HCT116 (cell line): ENCODE results near the gene MEF2D. TPM values are rescaled to one million over a fixed set of nuclear protein-coding genes. Genes with fewer than 3 reads are reported as not detected.

Experiments
- ATAC-seq: fragments of 200-7000 bp; cut with Tn5 transposase; 2 replicates; pipeline ENCODE4 v1.9.1; 2020; ENCODE audit warnings: mild to moderate bottlenecking, moderate library complexity
- BruUV-seq: library from RNA; stranded (reverse); fragments of 400-500 nt; replicated peaks from 2 replicates; lab custom pipeline; 2021; lab: Mats Ljungman, UMichigan
- CTCF ChIA-PET: fragments of 300-600 bp; sonication (Branson Sonifier 250); formaldehyde crosslinking; loops from one replicate; lab custom pipeline; 2021; ENCODE audit warnings: antibody characterized with exemption; lab: Charles Lee
- POLR2A ChIA-PET: fragments of 300-600, 350-600 bp; sonication (Branson Sonifier 250); formaldehyde crosslinking; loops from one replicate; lab custom pipeline; 2021; ENCODE audit warnings: antibody characterized with exemption; lab: Charles Lee
- RAD21 ChIA-PET, 2 experiments: fragments of 300-600 bp; sonication (Branson Sonifier 250); formaldehyde crosslinking; loops; one replicate each; lab custom pipeline; 2023; ENCODE audit warnings: low total read pairs in 2 of 2; ENCODE audit not compliant: uncharacterized antibody in 2 of 2, unreplicated experiment in 2 of 2, low non-redundant PET in 1 of 2; lab: Charles Lee
- DNase-seq: peaks from one replicate; pipeline ENCODE4 v3.0.0-alpha.2; 2010; ENCODE audit warnings: low read depth, low spot score
- H2AFZ ChIP-seq: fragments of 200-600 bp; shearing (Covaris generic), sonication (generic); 2 replicates; pipeline ENCODE4 v1.6.1; 2017; ENCODE audit warnings: low read depth, mixed run types, mixed read lengths, antibody characterized with exemption, low read length; ENCODE audit not compliant: poor library complexity, severe bottlenecking
- H3K27ac ChIP-seq: 2 replicates; pipeline ENCODE4 v1.5.1; 2012; ENCODE audit warnings: low read depth, low read length
- H3K27me3 ChIP-seq: fragments of 200-600 bp; sonication (generic); 2 replicates; pipeline ENCODE4 v1.6.1; 2016; ENCODE audit warnings: mixed run types, low read length, mixed read lengths; ENCODE audit not compliant: insufficient read depth
- H3K36me3 ChIP-seq, 2 experiments: fragments of 200-500 bp in 1 of 2; fragments of 200-600 bp in 1 of 2; sonication (Bioruptor generic) in 1 of 2; sonication (generic) in 1 of 2; 2 replicates each; pipeline versions ENCODE4 v1.5.1 to v1.6.1; 2014 to 2016; ENCODE audit warnings: low read length in 2 of 2, inconsistent platforms in 1 of 2, mixed read lengths in 1 of 2, mixed run types in 1 of 2; ENCODE audit not compliant: insufficient read depth in 2 of 2, control insufficient read depth in 1 of 2
- H3K4me1 ChIP-seq, 2 experiments: fragments of 200-600 bp in 1 of 2; sonication (generic) in 1 of 2; 2 replicates each; pipeline versions ENCODE4 v1.5.1 to v1.6.1; 2012 to 2017; ENCODE audit warnings: low read length in 2 of 2, inconsistent platforms in 1 of 2, mild to moderate bottlenecking in 1 of 2, mixed read lengths in 1 of 2, mixed run types in 1 of 2, moderate library complexity in 1 of 2; ENCODE audit not compliant: insufficient read depth in 2 of 2, control insufficient read depth in 1 of 2
- H3K4me2 ChIP-seq: fragments of 200-600 bp; sonication (generic); 2 replicates; pipeline ENCODE4 v1.6.1; 2017; ENCODE audit warnings: mixed run types, low read length, mixed read lengths
- H3K4me3 ChIP-seq, 2 experiments: fragments of 200-600 bp in 1 of 2; sonication (generic) in 1 of 2; replicated peaks in 1 of 2; 2 replicates each; pipeline ENCODE4 v1.5.1; 2011 to 2016; ENCODE audit warnings: low read length in 2 of 2, control low read depth in 1 of 2, low read depth in 1 of 2, mild to moderate bottlenecking in 1 of 2, mixed read lengths in 1 of 2, mixed run types in 1 of 2
- H3K79me2 ChIP-seq: fragments of 200-600 bp; sonication (generic); 2 replicates; pipeline ENCODE4 v1.6.1; 2017; ENCODE audit warnings: mild to moderate bottlenecking, mixed run types, low read length, moderate library complexity, mixed read lengths; ENCODE audit not compliant: insufficient read depth
- H3K9ac ChIP-seq: fragments of 200-600 bp; sonication (generic); 2 replicates; pipeline ENCODE4 v1.6.1; 2016; ENCODE audit warnings: low read length, mixed read lengths
- H3K9me2 ChIP-seq: fragments of 200-600 bp; sonication (generic), shearing (Covaris generic); 2 replicates; pipeline ENCODE4 v1.6.1; 2017; ENCODE audit warnings: mixed run types, mild to moderate bottlenecking, moderate library complexity; ENCODE audit not compliant: insufficient read depth
- H3K9me3 ChIP-seq, 2 experiments: fragments of 200-500 bp in 1 of 2; fragments of 200-600 bp in 1 of 2; sonication (Bioruptor generic) in 1 of 2; sonication (generic) in 1 of 2; 2 replicates each; pipeline ENCODE4 v1.6.1; 2014 to 2017; ENCODE audit warnings: low read length in 2 of 2, mixed read lengths in 2 of 2, inconsistent platforms in 1 of 2, low read depth in 1 of 2, mild to moderate bottlenecking in 1 of 2, mixed run types in 1 of 2, moderate library complexity in 1 of 2; ENCODE audit not compliant: control insufficient read depth in 1 of 2, insufficient read depth in 1 of 2
- H4K20me1 ChIP-seq: fragments of 200-600 bp; sonication (generic), shearing (Covaris generic); 2 replicates; pipeline ENCODE4 v1.6.1; 2017; ENCODE audit warnings: mixed run types, mild to moderate bottlenecking, moderate library complexity; ENCODE audit not compliant: insufficient read depth
- CBX3 ChIP-seq: IDR thresholded peaks from 2 replicates; pipeline ENCODE4 v1.6.1; 2012; ENCODE audit warnings: low read depth
- EGR1 ChIP-seq: IDR thresholded peaks from 2 replicates; pipeline ENCODE4 v1.6.1; 2012; ENCODE audit warnings: low read depth
- EZH2 ChIP-seq: fragments of 200-600 bp; sonication (generic); IDR thresholded peaks from 2 replicates; pipeline ENCODE4 v1.6.1; 2017; ENCODE audit warnings: antibody characterized with exemption, mixed run types
- TCF7L2 ChIP-seq: IDR thresholded peaks from 2 replicates; pipeline ENCODE4 v1.7.0; 2011; ENCODE audit warnings: borderline replicate concordance, inconsistent platforms; ENCODE audit not compliant: insufficient read depth, insufficient read length; ENCODE audit errors: extremely low read depth
- intact Hi-C: fragments of 100-400 bp; cut with micrococcal nuclease; formaldehyde crosslinking; loops from 2 replicates; pipeline ENCODE4 v1.10.0; 2022
- total RNA-seq: library from RNA; stranded (reverse); gene quantifications from one replicate; pipeline ENCODE4 v1.2.1, GENCODE V29; 2021; ENCODE audit not compliant: unreplicated experiment

The MEF2D gene
- total RNA-seq, 1 experiment from 2014 or later = 44.2 TPM

DNA sequence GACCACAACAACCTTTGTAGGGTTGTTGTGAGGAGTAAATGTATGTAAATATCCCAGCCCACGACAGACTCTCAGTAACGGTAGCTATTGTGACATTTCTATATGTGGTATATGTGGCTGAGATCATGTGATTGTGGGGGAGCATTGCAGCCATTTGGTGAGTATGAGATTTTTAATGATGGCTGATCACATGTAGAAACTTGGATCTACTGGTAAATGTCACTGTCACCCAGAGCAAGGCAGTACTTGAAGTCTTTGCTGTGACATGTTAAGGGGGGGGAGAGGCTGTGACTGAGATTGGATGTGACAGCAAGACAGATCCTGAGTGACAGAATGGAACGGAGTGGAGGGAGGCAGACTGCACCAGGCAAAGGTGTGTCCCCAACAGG, 23.9 kb upstream of the MEF2D start:
- H4K20me1 ChIP-seq = no peaks in the 10 kb centered on the region
- H3K36me3 ChIP-seq = peaks cover 5 to 36% of the 10 kb centered on the region in 2 experiments; a peak in 3 of 4 replicates
- intact Hi-C loops = no loop called here
- POLR2A ChIA-PET = no interaction called here
- no peaks in the 10 kb centered on the region; a peak in 1 of 4 replicates for H3K4me1 ChIP-seq
- no peaks in the 10 kb centered on the region for H3K27me3 ChIP-seq
- BruUV-seq = no TSS peak
- CTCF ChIA-PET = no interaction called here
- no peak overlapping the region for H2AFZ ChIP-seq
- no peaks in the 10 kb centered on the region for H3K9me2 ChIP-seq
- RAD21 ChIA-PET = no interaction called here
- no peak overlapping the region for H3K4me3 ChIP-seq
- no peak for DNase-seq
- H3K27ac ChIP-seq = no peak overlapping the region
- no peaks in the 10 kb centered on the region for H3K79me2 ChIP-seq
- H3K4me2 ChIP-seq = no peak overlapping the region
- TF ChIP-seq CBX3 (no peak), EGR1 (no peak), EZH2 (no peak)
- no peaks in the 10 kb centered on the region for H3K9me3 ChIP-seq
- ATAC-seq = no peak
- no peak overlapping the region for H3K9ac ChIP-seq

DNA sequence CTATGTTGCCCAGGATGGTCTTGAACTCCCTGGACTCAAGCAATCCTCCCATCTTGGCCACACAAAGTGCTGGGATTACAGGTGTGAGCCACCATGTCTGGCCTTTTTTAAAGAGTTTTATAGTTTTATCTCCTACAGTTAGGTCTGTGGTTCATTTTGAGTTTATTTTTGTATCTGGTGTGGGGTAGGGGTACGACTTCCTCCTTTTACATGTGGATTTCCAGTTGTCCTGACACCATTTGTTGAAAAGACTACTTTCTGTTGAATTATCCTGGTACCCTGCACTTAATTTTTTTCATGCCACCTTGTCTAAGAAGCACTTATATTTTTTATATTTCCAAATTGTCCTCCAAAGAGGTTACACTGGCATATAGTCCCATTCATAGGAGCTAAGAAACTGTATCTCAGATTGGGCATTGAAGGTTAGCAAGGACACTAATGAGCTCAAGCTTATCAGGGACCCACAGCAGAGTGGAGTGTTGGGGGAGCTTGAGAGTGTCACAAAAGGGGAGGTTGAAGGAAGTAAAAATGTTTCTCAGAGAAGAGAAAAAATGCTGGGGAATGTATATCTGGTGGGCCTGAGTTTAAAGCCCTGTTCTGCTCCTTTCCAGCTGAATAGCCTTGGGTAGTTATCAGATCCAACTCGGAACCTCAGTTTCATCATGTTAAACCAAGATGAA, 23.4 kb upstream of the MEF2D start:
- Histone ChIP-seq H3K27me3 (no peaks in the 10 kb centered on the region), H2AFZ (no peak overlapping the region), H3K9me2 (no peaks in the 10 kb centered on the region), H3K36me3 (peaks cover 5 to 31% of the 10 kb centered on the region in 2 experiments; a peak in 3 of 4 replicates), H3K27ac (no peak overlapping the region), H3K4me3 (no peak overlapping the region), H3K4me1 (no peaks in the 10 kb centered on the region; a peak in 1 of 4 replicates), H4K20me1 (no peaks in the 10 kb centered on the region), H3K9me3 (no peaks in the 10 kb centered on the region), H3K4me2 (no peak overlapping the region), H3K9ac (no peak overlapping the region)
- intact Hi-C loops = no loop called here
- ChIA-PET POLR2A (no interaction called here), CTCF (no interaction called here)
- BruUV-seq = no TSS peak
- DNase-seq (no peak), ATAC-seq (no peak)
- TF ChIP-seq CBX3 (no peak), TCF7L2 (no peak)
- TF ChIP-seq, all 23 proteins: peak for 0
- RAD21 ChIA-PET = no interaction called here
- H3K79me2 ChIP-seq = no peaks in the 10 kb centered on the region
